ENCODE results near the gene MARCHF3.

Gene MARCHF3

DNA sequence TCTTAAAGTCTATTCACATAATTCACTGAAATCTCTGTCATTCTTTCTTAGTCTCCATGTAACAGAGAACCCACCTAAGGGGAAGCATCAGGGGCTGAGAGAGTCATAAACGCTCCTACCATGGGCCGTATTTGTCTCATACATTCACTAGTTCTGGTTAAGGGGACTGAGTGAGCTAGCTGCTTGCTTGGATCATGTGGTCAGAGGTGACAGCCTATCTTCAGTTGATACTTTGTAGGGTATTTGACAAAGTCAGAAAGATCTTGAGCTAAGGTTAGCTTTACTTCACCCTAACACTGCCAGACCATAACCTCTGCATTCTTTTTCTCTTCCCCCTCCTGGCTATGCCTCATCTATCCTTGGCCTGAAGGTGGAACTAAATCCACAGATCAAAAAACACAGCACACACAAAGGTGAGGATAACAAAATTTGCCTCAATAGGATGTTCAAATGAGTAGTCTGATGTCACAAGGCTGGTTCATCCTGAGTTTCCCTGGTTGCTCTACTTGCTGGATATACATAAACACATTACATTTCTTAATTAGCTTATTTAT, 66.5 kb downstream of the MARCHF3 start:
- no peak overlapping the region for H3K9ac ChIP-seq (ENCODE audit: low read depth, low read length, poor library complexity, severe bottlenecking)

DNA sequence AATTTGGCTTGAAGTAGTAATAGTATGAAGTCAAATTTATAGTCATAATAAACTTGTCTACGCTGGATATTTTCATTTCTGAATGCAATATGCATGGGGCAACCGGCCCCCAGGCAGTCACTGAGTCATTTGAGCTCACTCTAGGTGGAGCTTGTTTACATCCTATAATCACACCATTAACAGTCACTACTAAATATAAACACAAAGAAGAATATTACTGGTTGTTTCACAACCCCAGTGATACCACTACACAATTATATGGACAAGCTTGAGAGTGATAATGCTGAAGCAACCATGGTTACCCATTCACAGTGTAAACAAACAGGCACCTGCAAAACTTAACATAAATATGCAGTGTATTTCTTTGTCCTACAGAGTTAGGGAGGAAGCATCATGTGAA, 68.7 kb downstream of the MARCHF3 start:
- H3F3A ChIP-seq (ENCODE audit: low read depth) = no peaks in the 10 kb centered on the region; the same call in 1 of the 2 replicates
- no peak overlapping the region for H2AFZ ChIP-seq (ENCODE audit: low read length)
- no peaks in the 10 kb centered on the region for H3K9me3 ChIP-seq (ENCODE audit: insufficient read depth, low read depth, low read length)
- no peak overlapping the region for H3K4me2 ChIP-seq (ENCODE audit: low read depth, low read length, poor library complexity, severe bottlenecking)
- H3K4me3 ChIP-seq (ENCODE audit: low read length, poor library complexity, severe bottlenecking) = no peak overlapping the region
- H4K20me1 ChIP-seq (ENCODE audit: insufficient read depth, low read length, poor library complexity, severe bottlenecking) = no peaks in the 10 kb centered on the region
- H3K4me1 ChIP-seq (ENCODE audit: insufficient read depth, low read length, poor library complexity, severe bottlenecking) = no peaks in the 10 kb centered on the region
- TF ChIP-seq, protein P1, sequence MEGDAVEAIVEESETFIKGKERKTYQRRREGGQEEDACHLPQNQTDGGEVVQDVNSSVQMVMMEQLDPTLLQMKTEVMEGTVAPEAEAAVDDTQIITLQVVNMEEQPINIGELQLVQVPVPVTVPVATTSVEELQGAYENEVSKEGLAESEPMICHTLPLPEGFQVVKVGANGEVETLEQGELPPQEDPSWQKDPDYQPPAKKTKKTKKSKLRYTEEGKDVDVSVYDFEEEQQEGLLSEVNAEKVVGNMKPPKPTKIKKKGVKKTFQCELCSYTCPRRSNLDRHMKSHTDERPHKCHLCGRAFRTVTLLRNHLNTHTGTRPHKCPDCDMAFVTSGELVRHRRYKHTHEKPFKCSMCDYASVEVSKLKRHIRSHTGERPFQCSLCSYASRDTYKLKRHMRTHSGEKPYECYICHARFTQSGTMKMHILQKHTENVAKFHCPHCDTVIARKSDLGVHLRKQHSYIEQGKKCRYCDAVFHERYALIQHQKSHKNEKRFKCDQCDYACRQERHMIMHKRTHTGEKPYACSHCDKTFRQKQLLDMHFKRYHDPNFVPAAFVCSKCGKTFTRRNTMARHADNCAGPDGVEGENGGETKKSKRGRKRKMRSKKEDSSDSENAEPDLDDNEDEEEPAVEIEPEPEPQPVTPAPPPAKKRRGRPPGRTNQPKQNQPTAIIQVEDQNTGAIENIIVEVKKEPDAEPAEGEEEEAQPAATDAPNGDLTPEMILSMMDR (conservative IDR thresholded peaks at IDR 0.05; ENCODE audit: low read length) = no peak
- TF ChIP-seq EZH2phosphoT487 (IDR thresholded peaks at IDR 0.05; ENCODE audit: borderline replicate concordance) = no peak
- no peaks in the 10 kb centered on the region for H3K9me2 ChIP-seq (replicated peaks; ENCODE audit: low read depth, low read length)
- H3K9ac ChIP-seq (ENCODE audit: low read depth, low read length, poor library complexity, severe bottlenecking) = no peak overlapping the region
- H3K79me2 ChIP-seq (ENCODE audit: insufficient read depth, low read length) = no peaks in the 10 kb centered on the region
- H3K27me3 ChIP-seq (ENCODE audit: insufficient read depth, low read length, poor library complexity, severe bottlenecking) = no peaks in the 10 kb centered on the region
- H3K36me3 ChIP-seq (ENCODE audit: insufficient read depth, low read length) = no peaks in the 10 kb centered on the region

More for the DNA sequence above, 66.5 kb downstream of the MARCHF3 start:
- H3K4me1 ChIP-seq (ENCODE audit: insufficient read depth, low read length, poor library complexity, severe bottlenecking) = peaks cover 8% of the 10 kb centered on the region
- no peak overlapping the region for H2AFZ ChIP-seq (ENCODE audit: low read length)
- no peaks in the 10 kb centered on the region for H3K27me3 ChIP-seq (ENCODE audit: insufficient read depth, low read length, poor library complexity, severe bottlenecking)
- no peaks in the 10 kb centered on the region; the same call in 1 of the 2 replicates for H3F3A ChIP-seq (ENCODE audit: low read depth)
- no peaks in the 10 kb centered on the region for H4K20me1 ChIP-seq (ENCODE audit: insufficient read depth, low read length, poor library complexity, severe bottlenecking)
- no peaks in the 10 kb centered on the region for H3K36me3 ChIP-seq (ENCODE audit: insufficient read depth, low read length)
- no peaks in the 10 kb centered on the region for H3K9me3 ChIP-seq (ENCODE audit: insufficient read depth, low read depth, low read length)
- no peak overlapping the region for H3K4me2 ChIP-seq (ENCODE audit: low read depth, low read length, poor library complexity, severe bottlenecking)
- no peaks in the 10 kb centered on the region for H3K9me2 ChIP-seq (replicated peaks; ENCODE audit: low read depth, low read length)
- H3K4me3 ChIP-seq (ENCODE audit: low read length, poor library complexity, severe bottlenecking) = no peak overlapping the region
- TF ChIP-seq, protein P1 (conservative IDR thresholded peaks at IDR 0.05; ENCODE audit: low read length) = no peak; the same call in 1 of the 2 replicates
- TF ChIP-seq EZH2phosphoT487 (IDR thresholded peaks at IDR 0.05; ENCODE audit: borderline replicate concordance) = no peak
- no peaks in the 10 kb centered on the region for H3K79me2 ChIP-seq (ENCODE audit: insufficient read depth, low read length)

DNA sequence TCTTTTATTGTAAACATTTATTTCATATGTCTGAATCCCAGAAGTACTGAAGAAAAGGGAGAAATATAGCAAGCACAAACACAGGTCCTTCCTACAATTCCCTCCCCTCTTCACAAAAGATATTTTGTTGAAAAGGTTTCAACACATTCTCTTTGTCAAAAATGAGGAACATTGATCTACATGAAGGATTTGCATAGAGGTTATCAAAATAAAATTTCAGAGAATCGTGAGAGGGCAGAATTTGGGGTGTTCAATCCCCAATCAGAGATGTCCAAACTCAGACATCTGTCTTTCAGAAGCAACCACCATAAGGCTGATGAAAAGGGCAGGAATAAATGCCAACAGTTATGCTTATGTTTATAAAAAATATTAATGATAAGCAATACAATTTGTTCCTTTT, 69.2 kb downstream of the MARCHF3 start:
- Histone ChIP-seq H3K4me3 (ENCODE audit: low read length, poor library complexity, severe bottlenecking) (no peak overlapping the region), H3F3A (ENCODE audit: low read depth) (no peaks in the 10 kb centered on the region; the same call in 1 of the 2 replicates), H3K9me3 (ENCODE audit: insufficient read depth, low read depth, low read length) (no peaks in the 10 kb centered on the region), H3K9me2 (replicated peaks; ENCODE audit: low read depth, low read length) (no peaks in the 10 kb centered on the region), H3K9ac (ENCODE audit: low read depth, low read length, poor library complexity, severe bottlenecking) (no peak overlapping the region), H4K20me1 (ENCODE audit: insufficient read depth, low read length, poor library complexity, severe bottlenecking) (no peaks in the 10 kb centered on the region), H3K4me2 (ENCODE audit: low read depth, low read length, poor library complexity, severe bottlenecking) (no peak overlapping the region), H3K4me1 (ENCODE audit: insufficient read depth, low read length, poor library complexity, severe bottlenecking) (no peaks in the 10 kb centered on the region), H3K27me3 (ENCODE audit: insufficient read depth, low read length, poor library complexity, severe bottlenecking) (no peaks in the 10 kb centered on the region), H3K79me2 (ENCODE audit: insufficient read depth, low read length) (no peaks in the 10 kb centered on the region), H3K36me3 (ENCODE audit: insufficient read depth, low read length) (no peaks in the 10 kb centered on the region), H2AFZ (ENCODE audit: low read length) (no peak overlapping the region)
- no peak for TF ChIP-seq EZH2phosphoT487 (IDR thresholded peaks at IDR 0.05; ENCODE audit: borderline replicate concordance)
- TF ChIP-seq, protein P1 (conservative IDR thresholded peaks at IDR 0.05; ENCODE audit: low read length) = no peak

All from Loucy (cell line).